Pancreas (tissue), 10 donors: ENCODE data around the gene GRIK3. TPM values are rescaled to one million over a fixed set of nuclear protein-coding genes. Genes with fewer than 3 reads are reported as not detected.

Experiments
- ATAC-seq, 4 donors: fragments of 200-7000 bp; cut with Tn5 transposase; one replicate each; pipeline versions ENCODE4 v1.8.0 to v1.9.1; 2020; ENCODE audit warnings: mild to moderate bottlenecking in 4 of 4, moderate library complexity in 4 of 4
- DNase-seq, 6 donors: peaks; one replicate each; pipeline ENCODE4 v3.0.0-alpha.2; 2020
- FAIRE-seq: peaks from 2 replicates; lab custom pipeline; 2012; peaks lifted over from hg19 to GRCh38; lab: Jason Lieb, UNC
- H3K27ac ChIP-seq, 4 donors: fragments of 200-600 bp; sonication (generic); 1 replicate in 3 of 4; 2 replicates in 1 of 4; pipeline versions ENCODE4 v1.5.0 to v1.8.0; 2020
- H3K27me3 ChIP-seq, 4 donors: fragments of 200-600 bp; one replicate each; pipeline ENCODE4 v1.8.0; 2021
- H3K36me3 ChIP-seq, 3 donors: fragments of 200-600 bp; sonication (generic) in 1 of 3; one replicate each; pipeline versions ENCODE4 v1.5.0 to v1.8.0; 2020 to 2021
- H3K4me1 ChIP-seq, 3 donors: fragments of 200-600 bp; one replicate each; pipeline ENCODE4 v1.8.0; 2021
- H3K4me3 ChIP-seq, 4 donors: fragments of 200-600 bp; sonication (generic) in 2 of 4; one replicate each; pipeline versions ENCODE4 v1.5.0 to v1.8.0; 2020 to 2021
- H3K9me3 ChIP-seq, 4 donors: fragments of 200-600 bp; one replicate each; pipeline ENCODE4 v1.8.0; 2021
- CTCF ChIP-seq, 4 donors: fragments of 200-600 bp; sonication (generic) in 3 of 4; IDR thresholded peaks; one replicate each; pipeline versions ENCODE4 v1.5.0 to v1.8.0; 2021; ENCODE audit warnings: antibody characterized with exemption in 4 of 4
- WGBS, 2 donors: extraction: QIAGEN DNeasy Blood & Tissue Kit; methylation state at CpG; one replicate each; pipeline ENCODE4 v1.1.7; 2013; 5-methylcytosine and 5-hydroxymethylcytosine counted together
- intact Hi-C, 3 donors: fragments of 100-400 bp; cut with DNase I; formaldehyde crosslinking; loops; one replicate each; pipeline versions ENCODE4 v1.11.1 to v1.14.2; 2022
- polyA plus RNA-seq, 2 donors: library from polyadenylated mRNA; stranded (reverse); fragments of 200-250 nt; gene quantifications; one replicate each; pipeline ENCODE4 v1.2.3, GENCODE V29; 2013
- total RNA-seq, 6 donors: library from RNA; stranded (reverse); fragmentation: NEBNext Ultra II Directional in 4 of 6; extraction: Animal tissue kit (Norgen Biotek cat#: 25700) in 4 of 6; gene quantifications; one replicate each; pipeline versions ENCODE4 v1.2.1 to v1.2.4, GENCODE V29; 2021 to 2023
- donor health status: healthy with polysubstance abuse.
- donor health status: DM: no; HTN: no; CAD: no; lungs with moderate emphysema.
- donor health status: DM: no; HTN: no; CAD: no.
- donor health status: control.
- donor health status: control.
- donor health status: Bipolar disorder and iron deficiency.
- donor health status: DM: yes; HTN: yes; CAD: no.
- donor health status: DM: no; HTN: no; CAD: no.
- donor health status: DM: no; HTN: no; CAD: no.
- donor health status: DM: yes; HTN: yes; CAD: no.

The GRIK3 gene
- total and polyA plus RNA-seq, 8 donors: 0.08 to 0.47 (median 0.23) TPM

- no peaks in the 10 kb centered on the region for H3K27me3 ChIP-seq
- no peak overlapping the region for H3K27ac ChIP-seq
- H3K9me3 ChIP-seq: no peaks in the 10 kb centered on the region
- no peak for TF ChIP-seq CTCF (IDR thresholded peaks at IDR 0.05)
- no peaks in the 10 kb centered on the region for H3K4me1 ChIP-seq
- WGBS, 2 donors: 44 to 63% methylated on average over 6 of the region's 6 CpGs
- no peak overlapping the region for H3K4me3 ChIP-seq
- H3K36me3 ChIP-seq: no peaks in the 10 kb centered on the region
- FAIRE-seq (no peak), ATAC-seq (no peak), DNase-seq (peak in 2 of 6 donors; percentile 4 to 6)
- intact Hi-C loops: no loop called here
Observed at GRCh38 chr1:36874271-36875060, 159.8 kb downstream of the GRIK3 start.

GRCh38 chr1:36872858-36873257 is 161.5 kb downstream of the GRIK3 start:
- no peaks in the 10 kb centered on the region for H3K36me3 ChIP-seq
- ATAC-seq: no peak
- TF ChIP-seq CTCF (IDR thresholded peaks at IDR 0.05): no peak
- H3K4me3 ChIP-seq: no peak overlapping the region
- no peak overlapping the region for H3K27ac ChIP-seq
- no peaks in the 10 kb centered on the region for H3K27me3 ChIP-seq
- 45 to 46% methylated on average over 3 of the region's 3 CpGs for WGBS, 2 donors
- no peaks in the 10 kb centered on the region for H3K9me3 ChIP-seq
- H3K4me1 ChIP-seq: no peaks in the 10 kb centered on the region
- DNase-seq: peak in 1 of 6 donors; percentile 6
- intact Hi-C loops: no loop called here
- FAIRE-seq: no peak

- 73 to 82% methylated on average over 22 of the region's 22 CpGs for WGBS, 2 donors
- FAIRE-seq (no peak), ATAC-seq (no peak), DNase-seq (peak in 1 of 6 donors; percentile 50)
- H3K36me3 ChIP-seq: no peaks in the 10 kb centered on the region
- intact Hi-C loops: no loop called here
- no peaks in the 10 kb centered on the region for H3K27me3 ChIP-seq
- no peaks in the 10 kb centered on the region for H3K9me3 ChIP-seq
- H3K27ac ChIP-seq: no peak overlapping the region
- no peaks in the 10 kb centered on the region for H3K4me1 ChIP-seq
- no peak overlapping the region for H3K4me3 ChIP-seq
- TF ChIP-seq CTCF (IDR thresholded peaks at IDR 0.05): no peak
Observed at GRCh38 chr1:36872126-36872754, 162.1 kb downstream of the GRIK3 start.

GRCh38 chr1:36871146-36871971 is 163.0 kb downstream of the GRIK3 start:
- no peaks in the 10 kb centered on the region for H3K9me3 ChIP-seq
- H3K27me3 ChIP-seq: no peaks in the 10 kb centered on the region
- H3K36me3 ChIP-seq: no peaks in the 10 kb centered on the region
- intact Hi-C loops: no loop called here
- H3K27ac ChIP-seq: no peak overlapping the region
- ATAC-seq (no peak), FAIRE-seq (no peak), DNase-seq (peak in 1 of 6 donors; percentile 38)
- no peak for TF ChIP-seq CTCF (IDR thresholded peaks at IDR 0.05)
- H3K4me3 ChIP-seq: no peak overlapping the region
- H3K4me1 ChIP-seq: no peaks in the 10 kb centered on the region
- WGBS, 2 donors: 56% methylated on average over 21 of the region's 21 CpGs
